T47D (cell line): ENCODE measurements around the gene ZNF821.

Source experiments
- DNase-seq, 2 experiments: peaks; one replicate each; pipeline versions ENCODE4 v3.0.0 to v3.0.0-alpha.2; 2011 to 2012; ENCODE audit warnings: low read depth in 1 of 2, low spot score in 1 of 2
- JUND ChIP-seq: IDR thresholded peaks from 2 replicates; pipeline ENCODE4 v1.6.1; 2012; ENCODE audit warnings: low read depth
- in situ Hi-C: cut with HindIII; loops from 2 replicates; pipeline ENCODE4 v1.10.0; 2016; ENCODE audit warnings: low sequenced_read_pairs, low pct_unique_long_range_greater_than_20kb

Gene ZNF821, protein sequence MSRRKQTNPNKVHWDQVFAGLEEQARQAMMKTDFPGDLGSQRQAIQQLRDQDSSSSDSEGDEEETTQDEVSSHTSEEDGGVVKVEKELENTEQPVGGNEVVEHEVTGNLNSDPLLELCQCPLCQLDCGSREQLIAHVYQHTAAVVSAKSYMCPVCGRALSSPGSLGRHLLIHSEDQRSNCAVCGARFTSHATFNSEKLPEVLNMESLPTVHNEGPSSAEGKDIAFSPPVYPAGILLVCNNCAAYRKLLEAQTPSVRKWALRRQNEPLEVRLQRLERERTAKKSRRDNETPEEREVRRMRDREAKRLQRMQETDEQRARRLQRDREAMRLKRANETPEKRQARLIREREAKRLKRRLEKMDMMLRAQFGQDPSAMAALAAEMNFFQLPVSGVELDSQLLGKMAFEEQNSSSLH

GRCh38 chr16:71883849-71884638 lies at the start of gene ZNF821:
TSS of gene ZNF821 (minus strand) at chr16:71884182. CDS start at chr16:71879946, 4,236 bp downstream.
- in situ Hi-C loops, result no loop called here
- TF ChIP-seq JUND, result no peak
- peak; percentile 80 to 86 for DNase-seq

DNA sequence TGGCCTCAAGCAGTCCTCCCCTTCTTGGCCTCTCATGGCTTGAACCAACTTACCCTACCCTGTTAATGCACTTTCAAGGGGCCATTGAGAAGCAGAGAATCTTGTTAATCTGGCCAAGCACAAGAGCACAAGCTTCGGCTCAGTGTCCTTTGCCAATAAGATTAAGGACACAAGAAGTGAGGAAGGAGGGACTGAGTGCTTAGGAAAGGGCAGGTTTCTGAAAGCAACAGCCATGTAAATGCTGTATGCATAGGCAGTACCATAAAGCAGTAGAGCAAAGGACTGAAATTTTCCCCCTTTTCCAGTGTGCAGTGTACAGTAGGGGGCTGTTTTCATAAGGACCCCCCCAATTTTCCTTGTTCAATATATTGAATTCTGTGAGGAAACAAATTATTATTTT lies 49.0 kb upstream of the ZNF821 start:
- in situ Hi-C loops, result no loop called here
- TF ChIP-seq JUND, result no peak
- no peak for DNase-seq

DNA sequence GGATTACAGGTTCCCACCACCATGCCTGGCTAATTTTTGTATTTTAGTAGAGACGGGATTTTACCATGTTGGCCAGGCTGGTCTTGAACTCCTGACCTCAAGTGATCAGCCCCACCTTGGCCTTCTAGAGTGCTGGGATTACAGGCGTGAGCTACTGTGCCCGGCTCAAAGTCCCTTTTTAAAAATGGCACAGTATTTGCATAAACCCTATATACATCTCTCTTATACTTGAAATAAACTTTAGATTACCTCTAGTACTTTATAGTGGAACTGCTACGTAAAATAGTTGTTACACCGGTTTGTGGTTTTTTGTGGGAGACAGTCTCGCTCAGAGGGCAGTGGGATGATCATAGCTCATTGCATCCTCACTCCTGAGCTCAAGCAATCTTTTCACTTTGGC lies 47.6 kb upstream of the ZNF821 start:
- DNase-seq, result no peak
- no peak for TF ChIP-seq JUND
- in situ Hi-C loops, result no loop called here

- in situ Hi-C loops, result no loop called here
- no peak for DNase-seq
- no peak for TF ChIP-seq JUND
Observed at GRCh38 chr16:71931001-71931400, 47.0 kb upstream of the ZNF821 start.

DNA sequence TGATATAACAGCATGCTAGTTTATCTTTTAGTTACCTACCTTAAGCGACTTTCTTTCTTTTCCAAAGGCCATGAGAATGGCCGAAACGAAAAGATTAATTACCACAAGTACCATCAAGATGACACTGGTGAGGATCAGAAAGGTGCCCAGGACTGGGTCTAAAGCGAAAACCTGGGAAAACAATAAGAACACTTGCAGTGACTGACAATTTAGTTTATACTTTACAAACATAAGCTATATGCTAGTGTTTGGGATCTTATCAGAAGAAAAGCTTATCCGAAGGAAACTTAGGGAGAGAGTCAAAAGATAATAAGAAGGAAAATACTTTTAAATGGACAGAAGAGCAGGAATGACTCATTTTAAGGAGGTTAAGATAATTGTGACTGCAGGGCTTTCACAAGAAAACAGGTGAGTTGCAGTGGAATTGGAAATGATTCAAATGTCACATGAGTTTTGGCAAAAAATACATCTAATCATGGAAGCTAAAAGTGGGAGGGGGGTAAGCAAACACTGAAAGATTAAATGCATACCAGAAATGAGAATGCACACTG lies 46.1 kb upstream of the ZNF821 start:
- in situ Hi-C loops, result no loop called here
- no peak for TF ChIP-seq JUND
- no peak for DNase-seq

- in situ Hi-C loops, result no loop called here
- no peak for TF ChIP-seq JUND
- no peak for DNase-seq
Observed at GRCh38 chr16:71929048-71929447, 45.1 kb upstream of the ZNF821 start.

- in situ Hi-C loops, result no loop called here
- DNase-seq, result no peak
- TF ChIP-seq JUND, result no peak
Observed at GRCh38 chr16:71927787-71928186, 43.8 kb upstream of the ZNF821 start.

GRCh38 chr16:71927383-71927782 lies 43.4 kb upstream of the ZNF821 start:
- peak in 1 of 2 experiments; percentile 32 for DNase-seq
- no peak for TF ChIP-seq JUND
- in situ Hi-C loops, result no loop called here

DNA sequence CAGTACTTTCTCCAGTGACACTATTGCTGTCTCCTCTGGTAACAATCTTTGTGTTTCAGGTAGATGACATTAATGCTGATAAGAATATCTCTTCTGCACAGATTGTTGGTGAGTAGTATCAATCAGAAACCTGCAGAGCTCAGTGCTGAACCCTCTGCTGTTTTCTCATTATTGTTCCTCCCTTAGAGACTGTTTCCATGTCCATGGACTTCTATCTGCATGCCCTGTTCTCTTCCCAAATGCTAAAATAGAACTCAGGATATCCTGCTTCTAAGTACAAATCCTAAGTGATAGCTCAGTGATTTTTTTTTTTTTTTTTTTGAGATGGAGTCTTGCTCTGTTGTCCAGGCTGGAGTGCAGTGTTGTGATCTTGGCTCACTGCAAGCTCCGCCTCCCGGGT lies 40.7 kb upstream of the ZNF821 start:
- in situ Hi-C loops, result no loop called here
- no peak for DNase-seq
- TF ChIP-seq JUND, result no peak

DNA sequence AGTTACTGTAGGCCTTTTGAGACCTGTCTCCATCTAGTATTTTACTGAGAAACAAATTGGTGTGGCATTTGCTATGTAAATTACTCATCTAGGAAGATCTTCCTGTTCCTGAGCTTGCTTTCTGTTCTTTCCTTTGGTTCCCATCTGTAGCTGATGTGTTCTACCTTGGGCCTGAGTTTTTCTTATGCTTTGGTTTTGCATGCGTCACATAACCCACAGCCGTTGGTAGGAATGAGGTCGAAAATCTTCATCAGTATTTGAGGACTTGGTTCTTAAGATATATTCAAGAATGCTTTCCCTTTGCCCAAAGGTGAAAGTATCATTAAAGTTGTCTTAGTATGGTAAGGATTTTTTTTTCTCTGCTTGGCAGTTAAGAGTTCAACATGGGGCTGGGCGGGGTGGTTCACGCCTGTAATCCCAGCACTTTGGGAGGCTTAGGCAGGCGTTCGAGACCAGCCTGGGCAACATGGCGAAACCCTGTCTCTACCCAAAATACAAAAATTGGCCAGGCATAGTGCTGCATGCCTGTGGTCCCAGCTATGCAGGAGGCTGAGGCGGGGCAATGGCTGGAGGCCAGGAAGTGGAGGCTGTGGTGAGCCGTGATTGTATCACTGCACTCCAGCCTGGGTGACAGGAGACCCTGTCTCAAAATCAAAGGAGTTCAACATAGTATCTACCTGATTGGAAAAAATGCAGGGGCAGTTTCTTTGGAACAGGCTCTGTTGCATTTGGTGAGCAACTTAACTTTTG lies 40.1 kb upstream of the ZNF821 start:
- no peak for TF ChIP-seq JUND
- in situ Hi-C loops, result no loop called here

DNA sequence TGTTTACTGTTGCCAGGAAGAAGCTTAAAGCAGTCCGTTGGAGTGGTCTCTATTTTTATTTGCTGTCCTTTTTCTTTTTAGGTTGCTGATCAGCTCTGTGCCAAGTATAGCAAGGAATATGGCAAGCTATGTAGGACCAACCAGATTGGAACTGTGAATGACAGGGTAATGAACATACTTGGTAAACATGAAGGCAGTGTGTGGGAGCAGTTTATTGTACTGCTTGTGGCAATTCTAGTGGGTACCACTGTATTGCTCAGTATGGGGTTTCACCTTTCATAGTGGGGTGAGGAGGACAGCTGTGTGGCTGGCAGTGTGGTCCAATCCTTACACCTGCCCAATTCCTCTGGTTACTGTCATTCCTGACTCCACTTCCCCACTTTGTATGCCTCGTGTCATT lies 36.7 kb upstream of the ZNF821 start:
- in situ Hi-C loops, result no loop called here
- TF ChIP-seq JUND, result no peak
- DNase-seq, result no peak

More for the DNA sequence above, 40.1 kb upstream of the ZNF821 start:
- no peak for DNase-seq

DNA sequence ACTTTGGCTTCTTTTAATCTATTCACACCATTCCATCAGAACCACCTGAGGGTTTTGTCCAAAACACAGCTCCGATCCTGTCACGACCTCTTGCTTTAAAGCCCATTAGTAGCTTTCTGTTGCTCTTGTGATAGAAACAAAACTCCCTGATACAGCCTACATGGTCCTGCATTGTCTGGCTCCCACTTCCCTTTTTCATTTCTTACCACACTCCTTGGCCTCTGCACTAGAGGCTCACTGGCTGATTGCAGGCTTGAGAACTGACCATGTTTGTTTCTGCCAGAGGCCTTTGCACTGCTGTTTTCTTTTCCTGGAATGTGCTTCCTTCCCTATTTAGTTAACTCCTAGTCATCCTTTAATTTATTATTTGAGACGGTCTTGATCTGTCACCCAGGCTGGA lies 35.1 kb upstream of the ZNF821 start:
- in situ Hi-C loops, result no loop called here
- TF ChIP-seq JUND, result no peak
- DNase-seq, result no peak

- TF ChIP-seq JUND, result no peak
Observed at GRCh38 chr16:71917900-71918299, 33.9 kb upstream of the ZNF821 start.

More at GRCh38 chr16:71917900-71918299, 33.9 kb upstream of the ZNF821 start:
- in situ Hi-C loops, result no loop called here
- no peak for DNase-seq
